Transverse colon (tissue), 4 donors: ENCODE results near the gene CYP27A1. TPM values are rescaled to one million over a fixed set of nuclear protein-coding genes. Genes with fewer than 3 reads are reported as not detected.

ENCODE experiments used
- DNase-seq: peaks from one replicate; pipeline ENCODE4 v3.0.0-alpha.2; 2019
- H3K27ac ChIP-seq, 4 donors: fragments of 200-600 bp; sonication (generic); 2 replicates each; pipeline ENCODE4 v1.5.1; 2016 to 2018; ENCODE audit warnings: inconsistent platforms in 4 of 4
- H3K27me3 ChIP-seq: fragments of 200-600 bp; sonication (generic); 2 replicates; pipeline ENCODE4 v1.5.1; 2017; ENCODE audit warnings: inconsistent platforms
- H3K36me3 ChIP-seq, 4 donors: fragments of 200-600 bp; sonication (generic); 2 replicates each; pipeline ENCODE4 v1.5.1; 2017 to 2019; ENCODE audit warnings: inconsistent platforms in 4 of 4
- H3K4me1 ChIP-seq, 4 donors: fragments of 200-600 bp; sonication (generic); 2 replicates each; pipeline ENCODE4 v1.5.1; 2017 to 2020; ENCODE audit warnings: inconsistent platforms in 4 of 4
- H3K4me3 ChIP-seq, 4 donors: fragments of 200-600 bp; sonication (generic); 1 replicate in 1 of 4; 2 replicates in 3 of 4; pipeline versions ENCODE4 v1.5.1 to v1.6.1; 2017 to 2019; ENCODE audit warnings: inconsistent platforms in 4 of 4
- H3K9me3 ChIP-seq, 2 donors: fragments of 200-600 bp; sonication (generic); 2 replicates each; pipeline ENCODE4 v1.5.1; 2017 to 2019; ENCODE audit warnings: inconsistent platforms in 2 of 2
- EP300 ChIP-seq: sonication (generic); formaldehyde crosslinking; IDR thresholded peaks from one replicate; pipeline ENCODE4 v1.6.1; 2017; ENCODE audit warnings: antibody characterized with exemption, low read depth
- POLR2A ChIP-seq: fragments of 450-650 bp; IDR thresholded peaks from one replicate; pipeline ENCODE4 v1.6.1; 2016; ENCODE audit warnings: antibody characterized with exemption, mild to moderate bottlenecking, moderate library complexity
- POLR2AphosphoS5 ChIP-seq, 3 donors: sonication (generic); formaldehyde crosslinking; IDR thresholded peaks; one replicate each; pipeline ENCODE4 v1.6.1; 2016; ENCODE audit warnings: antibody characterized with exemption in 3 of 3
- WGBS, 2 donors: methylation state at CpG; one replicate each; pipeline ENCODE4 v1.1.5; 2018; ENCODE audit warnings: low coverage in 1 of 2; 5-methylcytosine and 5-hydroxymethylcytosine counted together
- in situ Hi-C, 4 donors: fragments of 200-750 bp; cut with MboI; loops; one replicate each; pipeline versions ENCODE4 v1.15.0 to v1.15.1; 2017; ENCODE audit warnings: low sequenced_read_pairs in 3 of 4, low pct_ligation_motif_present in 1 of 4, low pct_unique_long_range_greater_than_20kb in 1 of 4
- intact Hi-C: fragments of 100-400 bp; cut with DNase I; formaldehyde crosslinking; loops from one replicate; pipeline ENCODE4 v1.15.1; 2023; ENCODE audit warnings: low total_unique reads
- total RNA-seq, 4 donors: library from RNA; depleted of rRNA; stranded (reverse); fragments of >200 nt; gene quantifications; one replicate each; pipeline ENCODE4 v1.1.0, GENCODE V29; 2016
- TF ChIP-seq, protein P1 (sequence below), 5 experiments: fragments of 200-600 bp in 3 of 5; fragments of 450-650 bp in 2 of 5; sonication (generic) in 3 of 5; IDR thresholded peaks; 1 replicate in 2 of 5; 2 replicates in 3 of 5; pipeline ENCODE4 v1.5.1; 2016 to 2017; ENCODE audit warnings: antibody characterized with exemption in 5 of 5, inconsistent platforms in 3 of 5, mild to moderate bottlenecking in 2 of 5, moderate library complexity in 1 of 5

Gene CYP27A1
- total RNA-seq, 4 donors from 2014 or later, result 48.3 to 159 (median 75.5) TPM

DNA sequence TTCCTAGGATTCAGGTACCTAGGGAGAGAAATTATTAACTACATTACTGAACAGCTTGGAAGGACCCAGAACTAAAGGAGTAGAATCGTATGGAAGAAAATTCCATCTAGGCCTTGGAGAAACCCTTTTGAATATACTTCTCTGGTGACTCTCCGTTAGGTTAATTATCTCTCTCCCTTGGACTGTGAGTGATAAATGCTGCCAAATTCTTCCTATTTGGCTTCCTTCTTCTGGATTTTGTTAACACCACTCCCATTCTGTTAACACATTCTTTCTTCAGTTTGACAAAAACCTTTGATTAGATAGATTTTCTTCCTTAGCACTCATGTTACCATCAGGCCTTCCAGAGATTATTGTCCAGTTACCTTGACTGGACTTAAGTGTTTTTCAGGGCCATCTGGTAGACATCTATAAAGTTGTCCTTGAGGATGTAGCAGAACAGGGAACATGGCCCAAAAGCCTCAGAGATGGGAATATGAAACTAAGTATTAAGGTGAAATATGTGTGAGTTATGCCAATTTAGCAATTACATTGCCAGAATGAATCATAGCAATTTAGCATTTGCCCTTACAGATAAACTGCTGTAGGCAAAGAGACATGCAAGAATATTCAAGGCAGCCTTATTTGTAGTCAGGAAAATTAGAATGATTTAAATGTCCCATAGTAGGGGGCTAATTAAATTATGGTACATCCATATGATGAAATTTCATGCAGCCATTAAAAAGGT lies 6.7 kb downstream of the CYP27A1 start:
- no peaks in the 10 kb centered on the region for H3K9me3 ChIP-seq
- H3K27ac ChIP-seq, result no peak overlapping the region
- H3K27me3 ChIP-seq, result no peaks in the 10 kb centered on the region
- 92% methylated on average over 2 of the region's 2 CpGs for WGBS, 2 donors
- intact Hi-C loops (no loop called here), in situ Hi-C loops (no loop called here)
- H3K36me3 ChIP-seq, result no peaks in the 10 kb centered on the region
- peaks cover 4 to 20% (median 7%) of the 10 kb centered on the region in 4 donors for H3K4me1 ChIP-seq
- no peak overlapping the region for H3K4me3 ChIP-seq
- TF ChIP-seq, protein P1, sequence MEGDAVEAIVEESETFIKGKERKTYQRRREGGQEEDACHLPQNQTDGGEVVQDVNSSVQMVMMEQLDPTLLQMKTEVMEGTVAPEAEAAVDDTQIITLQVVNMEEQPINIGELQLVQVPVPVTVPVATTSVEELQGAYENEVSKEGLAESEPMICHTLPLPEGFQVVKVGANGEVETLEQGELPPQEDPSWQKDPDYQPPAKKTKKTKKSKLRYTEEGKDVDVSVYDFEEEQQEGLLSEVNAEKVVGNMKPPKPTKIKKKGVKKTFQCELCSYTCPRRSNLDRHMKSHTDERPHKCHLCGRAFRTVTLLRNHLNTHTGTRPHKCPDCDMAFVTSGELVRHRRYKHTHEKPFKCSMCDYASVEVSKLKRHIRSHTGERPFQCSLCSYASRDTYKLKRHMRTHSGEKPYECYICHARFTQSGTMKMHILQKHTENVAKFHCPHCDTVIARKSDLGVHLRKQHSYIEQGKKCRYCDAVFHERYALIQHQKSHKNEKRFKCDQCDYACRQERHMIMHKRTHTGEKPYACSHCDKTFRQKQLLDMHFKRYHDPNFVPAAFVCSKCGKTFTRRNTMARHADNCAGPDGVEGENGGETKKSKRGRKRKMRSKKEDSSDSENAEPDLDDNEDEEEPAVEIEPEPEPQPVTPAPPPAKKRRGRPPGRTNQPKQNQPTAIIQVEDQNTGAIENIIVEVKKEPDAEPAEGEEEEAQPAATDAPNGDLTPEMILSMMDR (IDR thresholded peaks at IDR 0.05), result no peak
- TF ChIP-seq POLR2A, result no peak
- no peak for TF ChIP-seq POLR2AphosphoS5 (IDR thresholded peaks at IDR 0.05)
- no peak for TF ChIP-seq EP300
- DNase-seq, result no peak

DNA sequence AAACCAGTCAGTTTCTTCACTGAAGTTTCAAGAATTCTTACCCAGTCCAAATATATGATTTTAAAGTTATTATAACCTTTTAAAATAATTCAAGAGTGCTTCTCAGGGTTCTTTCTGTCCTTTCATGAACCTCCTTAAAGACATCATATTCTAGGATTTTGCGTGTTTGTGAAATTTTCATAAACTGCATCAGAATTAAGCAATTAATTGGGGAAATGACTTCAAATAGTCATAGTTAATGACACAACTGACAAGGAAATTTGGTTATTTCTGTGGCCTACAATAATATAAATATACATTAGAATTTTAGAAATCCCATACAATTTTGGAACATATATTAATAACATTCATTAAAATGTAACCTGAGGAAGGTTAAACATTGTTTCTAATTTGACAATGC lies 10.5 kb downstream of the CYP27A1 start:
- TF ChIP-seq POLR2A (no peak), EP300 (no peak), POLR2AphosphoS5 (IDR thresholded peaks at IDR 0.05) (no peak)
- TF ChIP-seq, protein P1 (IDR thresholded peaks at IDR 0.05), result no peak
- no peak for DNase-seq
- 86 to 93% methylated on average over 1 of the region's 1 CpG for WGBS, 2 donors
- no peaks in the 10 kb centered on the region for H3K4me1 ChIP-seq
- H3K27ac ChIP-seq, result no peak overlapping the region
- no peaks in the 10 kb centered on the region for H3K9me3 ChIP-seq
- intact Hi-C loops, result no loop called here
- H3K36me3 ChIP-seq, result no peaks in the 10 kb centered on the region
- in situ Hi-C loops, result no loop called here
- no peaks in the 10 kb centered on the region for H3K27me3 ChIP-seq
- H3K4me3 ChIP-seq, result no peak overlapping the region

DNA sequence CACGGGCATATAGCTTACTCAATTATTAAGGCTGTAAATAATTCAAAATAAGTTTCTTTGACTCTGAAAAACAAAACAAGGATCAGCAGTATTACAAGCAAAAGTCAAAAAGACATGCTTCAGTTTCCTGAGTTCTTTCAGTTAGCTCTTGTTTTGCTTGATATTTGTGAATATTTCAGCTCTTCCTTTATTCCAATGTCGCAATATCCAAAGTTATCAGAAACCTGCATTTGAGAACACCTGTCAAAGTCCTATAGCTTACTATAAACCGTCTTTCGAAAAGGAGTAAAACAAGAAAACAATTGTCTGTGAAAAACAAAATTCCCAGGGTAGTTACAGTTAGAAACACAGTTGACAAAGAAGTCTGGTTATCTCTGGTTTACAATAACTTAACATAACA lies 14.7 kb downstream of the CYP27A1 start:
- 86 to 94% methylated on average over 4 of the region's 4 CpGs for WGBS, 2 donors
- in situ Hi-C loops, result no loop called here

GRCh38 chr2:218798767-218799504 lies 17.0 kb downstream of the CYP27A1 start:
- DNase-seq, result no peak
- H3K27me3 ChIP-seq, result no peaks in the 10 kb centered on the region
- TF ChIP-seq POLR2A (no peak), POLR2AphosphoS5 (IDR thresholded peaks at IDR 0.05) (no peak), EP300 (no peak)
- TF ChIP-seq, protein P1 (IDR thresholded peaks at IDR 0.05), result no peak
- in situ Hi-C loops (no loop called here), intact Hi-C loops (no loop called here)
- no peak overlapping the region for H3K4me3 ChIP-seq
- WGBS, 2 donors, result 53 to 86% methylated on average over 4 to 12 of the region's 12 CpGs
- peaks cover 0 to 11% (median 0%) of the 10 kb centered on the region in 4 donors for H3K4me1 ChIP-seq
- H3K36me3 ChIP-seq, result no peaks in the 10 kb centered on the region
- no peaks in the 10 kb centered on the region for H3K9me3 ChIP-seq
- no peak overlapping the region for H3K27ac ChIP-seq

More for the DNA sequence above, 14.7 kb downstream of the CYP27A1 start:
- intact Hi-C loops, result no loop called here
- H3K4me1 ChIP-seq, result peaks cover 0 to 5% (median 0%) of the 10 kb centered on the region in 4 donors
- no peak overlapping the region for H3K27ac ChIP-seq
- H3K27me3 ChIP-seq, result no peaks in the 10 kb centered on the region
- no peaks in the 10 kb centered on the region for H3K9me3 ChIP-seq
- no peaks in the 10 kb centered on the region for H3K36me3 ChIP-seq
- H3K4me3 ChIP-seq, result no peak overlapping the region
- DNase-seq, result no peak
- TF ChIP-seq, protein P1 (IDR thresholded peaks at IDR 0.05), result no peak
- TF ChIP-seq EP300 (no peak), POLR2AphosphoS5 (IDR thresholded peaks at IDR 0.05) (no peak), POLR2A (no peak)
